ENCODE data around the gene TIPARP. TPM values are rescaled to one million over a fixed set of nuclear protein-coding genes. Genes with fewer than 3 reads are reported as not detected.

The TIPARP gene
- total and polyA plus RNA-seq, 2 experiments from 2014 or later = 4.5 to 6.9 TPM

GRCh38 chr3:156704370-156705036 is 30.1 kb downstream of the TIPARP start:
- H3K36me3 Mint-ChIP-seq (ENCODE audit: low read depth) = peaks cover 13% of the 10 kb centered on the region
- H4K20me1 ChIP-seq (replicated peaks; ENCODE audit: insufficient read depth) = no peaks in the 10 kb centered on the region
- peaks cover 2% of the 10 kb centered on the region for H3K27me3 Mint-ChIP-seq (ENCODE audit: insufficient read depth, low read depth, poor library complexity)
- no peak overlapping the region for H3K4me3 Mint-ChIP-seq
- no peaks in the 10 kb centered on the region for H3K27me3 ChIP-seq (ENCODE audit: insufficient read depth)
- no peak overlapping the region for H3K27ac ChIP-seq (ENCODE audit: low read depth)
- no peak overlapping the region for H3K4me2 ChIP-seq
- TF ChIP-seq ZNF114 (CRISPR knock-in tag; IDR thresholded peaks at IDR 0.05) (no peak), CTCF (conservative IDR thresholded peaks at IDR 0.05; ENCODE audit: low read depth in 2 of 2) (no peak)
- H3F3A ChIP-seq (replicated peaks; ENCODE audit: low read depth) = no peaks in the 10 kb centered on the region
- no peak overlapping the region for H3K4me3 ChIP-seq
- no peaks in the 10 kb centered on the region for H3K4me1 ChIP-seq (ENCODE audit: insufficient read depth)
- ATAC-seq = no peak
- H3K36me3 ChIP-seq (ENCODE audit: insufficient read depth) = peaks cover 16% of the 10 kb centered on the region
- no peaks in the 10 kb centered on the region for H3K9me3 Mint-ChIP-seq
- no peak overlapping the region for H2AFZ ChIP-seq
- no peak for DNase-seq (ENCODE audit: low spot score)
- H3K27ac Mint-ChIP-seq = no peak overlapping the region
- no peaks in the 10 kb centered on the region for H3K9me2 ChIP-seq (ENCODE audit: insufficient read depth)
- H3K4me1 Mint-ChIP-seq = no peaks in the 10 kb centered on the region
- H3K79me2 ChIP-seq (replicated peaks; ENCODE audit: insufficient read depth) = no peaks in the 10 kb centered on the region; the same call in 1 of the 2 replicates

- H3K36me3 ChIP-seq (ENCODE audit: insufficient read depth) = peaks cover 16% of the 10 kb centered on the region
- no peak overlapping the region for H3K4me3 ChIP-seq
- peaks cover 2% of the 10 kb centered on the region for H3K27me3 Mint-ChIP-seq (ENCODE audit: insufficient read depth, low read depth, poor library complexity)
- H3F3A ChIP-seq (replicated peaks; ENCODE audit: low read depth) = no peaks in the 10 kb centered on the region
- no peaks in the 10 kb centered on the region for H3K9me2 ChIP-seq (ENCODE audit: insufficient read depth)
- no peak overlapping the region for H3K4me2 ChIP-seq
- no peak overlapping the region for H2AFZ ChIP-seq
- H3K4me1 ChIP-seq (ENCODE audit: insufficient read depth) = no peaks in the 10 kb centered on the region
- H3K79me2 ChIP-seq (replicated peaks; ENCODE audit: insufficient read depth) = no peaks in the 10 kb centered on the region; the same call in 1 of the 2 replicates
- TF ChIP-seq POLR2AphosphoS5 (IDR thresholded peaks at IDR 0.05; ENCODE audit: low read depth) = no peak
- no peak for TF ChIP-seq CTCF (conservative IDR thresholded peaks at IDR 0.05; ENCODE audit: low read depth in 2 of 2)
- no peak for TF ChIP-seq ZNF462 (CRISPR knock-in tag; IDR thresholded peaks at IDR 0.05)
- no peak for TF ChIP-seq EZH2phosphoT487 (IDR thresholded peaks at IDR 0.05; ENCODE audit: unreplicated experiment)
- TF ChIP-seq ZNF114 (CRISPR knock-in tag; IDR thresholded peaks at IDR 0.05) = no peak
- no peak for TF ChIP-seq ETS1 (IDR thresholded peaks at IDR 0.05)
- H3K27ac Mint-ChIP-seq = no peak overlapping the region
- DNase-seq (ENCODE audit: low spot score) = no peak
- no peak overlapping the region for H3K4me3 Mint-ChIP-seq
- no peaks in the 10 kb centered on the region for H4K20me1 ChIP-seq (replicated peaks; ENCODE audit: insufficient read depth)
- H3K9me3 Mint-ChIP-seq = no peaks in the 10 kb centered on the region
- peaks cover 13% of the 10 kb centered on the region for H3K36me3 Mint-ChIP-seq (ENCODE audit: low read depth)
- no peaks in the 10 kb centered on the region for H3K4me1 Mint-ChIP-seq
- no peaks in the 10 kb centered on the region for H3K27me3 ChIP-seq (ENCODE audit: insufficient read depth)
- ATAC-seq = no peak
- no peak overlapping the region for H3K27ac ChIP-seq (ENCODE audit: low read depth)
These were observed 31.6 kb downstream of the TIPARP start for GRCh38 chr3:156705761-156706616.

Measured in GM23338 (cell line).